PFSK-1 (cell line): ENCODE results near the gene SULF2.

Source experiments
- FOXP2 ChIP-seq: optimal IDR thresholded peaks from 2 replicates; pipeline ENCODE3; 2011; ENCODE audit warnings: borderline replicate concordance, control low read depth, inconsistent platforms; ENCODE audit not compliant: insufficient read depth; ENCODE audit errors: extremely low read length, extremely low read depth
- POLR2AphosphoS5 ChIP-seq: IDR thresholded peaks from 2 replicates; pipeline ENCODE4 v1.6.1; 2012; ENCODE audit warnings: low read depth, mild to moderate bottlenecking, control low read depth, low read length, moderate library complexity
- SIN3A ChIP-seq: IDR thresholded peaks from 2 replicates; pipeline ENCODE4 v1.6.1; 2012; ENCODE audit warnings: mild to moderate bottlenecking, low read length, moderate library complexity, borderline replicate concordance; ENCODE audit not compliant: insufficient read depth
- TAF1 ChIP-seq: IDR thresholded peaks from 2 replicates; pipeline ENCODE4 v1.6.1; 2012; ENCODE audit warnings: low read length, control low read depth, borderline replicate concordance; ENCODE audit not compliant: insufficient read depth
- TF ChIP-seq, protein P1 (sequence below), 2 experiments: IDR thresholded peaks; 2 replicates each; pipeline versions ENCODE4 v1.6.1 to v1.8.0; 2011 to 2012; ENCODE audit warnings: low read depth in 2 of 2, low read length in 2 of 2, control low read depth in 1 of 2, inconsistent platforms in 1 of 2, mild to moderate bottlenecking in 1 of 2, moderate library complexity in 1 of 2; ENCODE audit not compliant: insufficient read depth in 1 of 2

The SULF2 gene

DNA sequence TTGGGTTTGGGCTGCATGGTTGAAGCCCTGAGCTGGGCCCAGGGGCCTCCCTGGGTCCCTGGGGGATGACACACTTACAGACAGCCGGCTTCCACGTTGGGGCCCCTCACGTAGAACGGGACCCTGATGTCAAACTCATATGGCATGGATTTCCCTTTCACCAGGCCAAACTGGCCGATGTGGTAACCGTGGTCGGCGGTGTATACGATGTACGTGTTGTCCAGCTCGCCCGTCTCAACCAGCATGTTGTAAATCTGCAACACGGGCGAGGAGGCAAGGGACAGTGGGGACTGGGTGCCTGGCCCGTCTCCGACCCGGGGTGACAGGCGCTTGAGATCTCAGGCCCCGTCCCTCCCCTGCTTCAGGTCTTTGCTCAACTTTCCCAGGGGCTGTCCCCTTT, 102.4 kb downstream of the SULF2 start:
- TF ChIP-seq FOXP2 (no peak), TAF1 (no peak), POLR2AphosphoS5 (no peak), SIN3A (no peak)
- TF ChIP-seq, protein P1, sequence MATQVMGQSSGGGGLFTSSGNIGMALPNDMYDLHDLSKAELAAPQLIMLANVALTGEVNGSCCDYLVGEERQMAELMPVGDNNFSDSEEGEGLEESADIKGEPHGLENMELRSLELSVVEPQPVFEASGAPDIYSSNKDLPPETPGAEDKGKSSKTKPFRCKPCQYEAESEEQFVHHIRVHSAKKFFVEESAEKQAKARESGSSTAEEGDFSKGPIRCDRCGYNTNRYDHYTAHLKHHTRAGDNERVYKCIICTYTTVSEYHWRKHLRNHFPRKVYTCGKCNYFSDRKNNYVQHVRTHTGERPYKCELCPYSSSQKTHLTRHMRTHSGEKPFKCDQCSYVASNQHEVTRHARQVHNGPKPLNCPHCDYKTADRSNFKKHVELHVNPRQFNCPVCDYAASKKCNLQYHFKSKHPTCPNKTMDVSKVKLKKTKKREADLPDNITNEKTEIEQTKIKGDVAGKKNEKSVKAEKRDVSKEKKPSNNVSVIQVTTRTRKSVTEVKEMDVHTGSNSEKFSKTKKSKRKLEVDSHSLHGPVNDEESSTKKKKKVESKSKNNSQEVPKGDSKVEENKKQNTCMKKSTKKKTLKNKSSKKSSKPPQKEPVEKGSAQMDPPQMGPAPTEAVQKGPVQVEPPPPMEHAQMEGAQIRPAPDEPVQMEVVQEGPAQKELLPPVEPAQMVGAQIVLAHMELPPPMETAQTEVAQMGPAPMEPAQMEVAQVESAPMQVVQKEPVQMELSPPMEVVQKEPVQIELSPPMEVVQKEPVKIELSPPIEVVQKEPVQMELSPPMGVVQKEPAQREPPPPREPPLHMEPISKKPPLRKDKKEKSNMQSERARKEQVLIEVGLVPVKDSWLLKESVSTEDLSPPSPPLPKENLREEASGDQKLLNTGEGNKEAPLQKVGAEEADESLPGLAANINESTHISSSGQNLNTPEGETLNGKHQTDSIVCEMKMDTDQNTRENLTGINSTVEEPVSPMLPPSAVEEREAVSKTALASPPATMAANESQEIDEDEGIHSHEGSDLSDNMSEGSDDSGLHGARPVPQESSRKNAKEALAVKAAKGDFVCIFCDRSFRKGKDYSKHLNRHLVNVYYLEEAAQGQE (IDR thresholded peaks at IDR 0.05; ENCODE audit: insufficient read depth in 1 of 2, low read depth in 2 of 2, low read length in 2 of 2) = no peak

DNA sequence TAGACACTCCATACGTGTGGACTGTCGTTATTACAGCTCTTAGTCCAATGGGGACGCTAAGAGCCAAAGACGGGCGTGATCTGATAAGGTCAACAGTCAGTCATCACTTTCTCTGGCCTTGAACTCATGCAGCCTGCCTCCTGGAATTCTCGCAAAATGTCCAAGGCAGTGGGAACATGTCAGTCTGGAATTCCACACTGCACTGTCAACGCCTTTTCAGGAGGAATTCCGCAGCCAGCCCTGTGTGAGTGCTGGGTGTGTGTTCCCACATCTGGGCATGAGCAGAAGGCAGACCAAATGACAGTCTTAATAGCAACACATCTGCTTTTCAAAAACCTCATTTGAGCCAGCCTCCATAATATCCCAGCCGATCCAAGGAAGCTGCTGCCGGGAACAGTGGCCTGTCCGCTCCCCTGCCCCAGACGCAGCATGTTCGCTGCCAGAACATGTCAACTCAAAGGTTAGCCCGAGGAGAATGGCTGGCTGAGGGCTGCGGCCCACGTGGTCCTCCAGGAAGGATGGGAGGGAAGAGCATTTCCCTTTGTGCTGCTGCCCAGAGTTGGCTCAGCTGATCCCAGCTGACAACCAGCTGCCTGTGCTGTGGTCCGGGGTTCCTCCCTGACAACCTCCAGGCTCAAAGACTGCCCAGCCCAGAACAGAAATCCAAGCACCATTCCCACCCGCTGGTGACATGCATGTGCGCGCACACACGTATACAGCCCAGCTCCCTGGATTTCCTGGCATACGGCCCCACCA, 103.1 kb downstream of the SULF2 start:
- TF ChIP-seq, protein P1 (IDR thresholded peaks at IDR 0.05; ENCODE audit: insufficient read depth in 1 of 2, low read depth in 2 of 2, low read length in 2 of 2) = no peak
- no peak for TF ChIP-seq POLR2AphosphoS5
- no peak for TF ChIP-seq TAF1
- no peak for TF ChIP-seq SIN3A
- no peak for TF ChIP-seq FOXP2

DNA sequence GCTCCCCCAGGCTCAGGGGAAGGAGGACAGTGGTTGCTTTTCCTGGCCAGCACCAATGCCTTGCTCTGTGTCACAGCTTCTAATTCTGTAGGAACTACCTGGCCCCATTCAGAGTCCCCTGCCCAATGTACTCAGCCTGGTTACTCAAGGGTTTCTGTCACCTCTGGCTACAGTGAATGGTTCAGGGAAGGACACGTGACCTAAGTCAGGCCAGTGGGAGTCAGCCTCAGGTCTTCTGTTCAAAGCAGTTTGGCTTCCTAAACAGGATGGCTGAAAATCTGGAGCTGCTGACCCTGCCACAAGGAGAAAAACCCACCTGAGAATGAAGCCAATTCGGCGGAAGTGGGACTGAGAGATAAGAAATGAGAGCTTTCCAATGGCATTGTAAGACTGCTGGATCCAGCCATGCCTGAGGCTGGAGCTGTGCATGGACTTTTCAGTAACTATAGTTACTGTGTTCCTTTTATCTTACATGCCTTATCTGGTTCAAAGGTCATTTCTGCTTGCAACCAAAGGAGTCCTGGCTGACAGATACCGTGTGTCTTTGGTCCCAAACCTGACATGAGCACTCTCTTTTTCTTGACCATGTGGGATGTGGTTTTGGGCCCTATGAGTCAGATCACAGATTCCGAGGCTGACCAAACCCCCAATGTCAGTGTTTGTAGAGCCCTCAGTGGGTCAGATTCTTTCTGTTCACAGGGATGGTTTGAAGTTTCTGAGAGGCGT, 104.3 kb downstream of the SULF2 start:
- TF ChIP-seq TAF1 (no peak), SIN3A (no peak), FOXP2 (no peak), POLR2AphosphoS5 (no peak)
- TF ChIP-seq, protein P1 (IDR thresholded peaks at IDR 0.05; ENCODE audit: insufficient read depth in 1 of 2, low read depth in 2 of 2, low read length in 2 of 2) = no peak

DNA sequence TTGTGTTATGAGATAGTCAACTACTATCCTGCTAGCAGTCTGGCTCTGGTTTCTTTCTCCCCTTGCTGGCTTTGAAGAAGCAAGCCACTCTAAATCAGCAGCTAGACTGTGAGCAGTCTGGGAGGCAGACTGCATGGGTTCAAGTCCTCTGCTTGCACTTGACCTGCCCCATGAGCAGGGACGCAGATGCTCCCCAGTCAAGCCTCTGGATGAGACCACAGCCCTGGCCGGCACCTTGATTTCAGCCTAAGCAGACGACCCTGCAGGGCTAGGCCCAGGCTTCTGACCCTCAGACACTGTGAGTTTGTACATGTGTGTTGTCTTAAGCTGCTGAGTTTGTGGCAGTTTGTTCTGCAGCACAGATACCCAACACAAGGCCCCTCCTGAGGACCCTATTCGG, 105.8 kb downstream of the SULF2 start:
- TF ChIP-seq SIN3A = no peak
- no peak for TF ChIP-seq TAF1
- TF ChIP-seq POLR2AphosphoS5 = no peak
- no peak for TF ChIP-seq FOXP2
- TF ChIP-seq, protein P1 (IDR thresholded peaks at IDR 0.05; ENCODE audit: insufficient read depth in 1 of 2, low read depth in 2 of 2, low read length in 2 of 2) = no peak
